GM23248 (cell line): ENCODE measurements around the gene AGPAT3.

ENCODE experiments used
- EZH2 ChIP-seq: fragments of 200-600 bp; sonication (generic); IDR thresholded peaks from 2 replicates; pipeline ENCODE4 v1.6.1; 2018; ENCODE audit warnings: antibody characterized with exemption, mild to moderate bottlenecking; ENCODE audit not compliant: insufficient read depth, poor library complexity, severe bottlenecking
- EZH2phosphoT487 ChIP-seq: fragments of 200-600 bp; sonication (generic); IDR thresholded peaks from 2 replicates; pipeline ENCODE4 v1.6.1; 2018; ENCODE audit warnings: antibody characterized with exemption, moderate library complexity, mild to moderate bottlenecking, low read depth; ENCODE audit not compliant: insufficient read depth

DNA sequence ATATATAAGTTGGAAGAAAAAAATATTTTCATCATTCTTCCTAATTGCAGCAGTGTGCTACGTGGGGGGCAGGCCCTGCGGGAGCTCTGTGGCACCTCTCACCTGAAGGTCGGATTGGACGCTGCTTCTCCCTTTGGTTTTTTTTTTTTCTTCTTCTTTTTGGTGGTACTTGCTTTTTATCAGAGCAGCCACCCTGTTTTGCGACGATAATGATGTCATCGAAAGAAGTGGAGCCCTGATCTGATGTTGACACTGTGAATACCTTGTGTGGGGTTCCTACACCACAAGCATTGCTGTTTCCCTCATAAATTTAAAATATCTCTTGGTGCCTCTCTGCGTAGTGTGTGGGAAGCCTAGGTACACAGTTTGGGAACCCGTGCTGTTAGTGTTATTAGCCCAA, 152.6 kb downstream of the AGPAT3 start:
- TF ChIP-seq EZH2 (no peak), EZH2phosphoT487 (no peak)
